SK-N-SH treated with all-trans-retinoic acid at 6 μM for 48 hours (cell line): ENCODE data around the gene MYLIP.

Source experiments
- ATAC-seq: fragments of 200-7000 bp; cut with Tn5 transposase; 3 replicates; pipeline ENCODE4 v1.9.1; 2020; ENCODE audit warnings: mild to moderate bottlenecking, moderate library complexity
- ARNTL ChIP-seq: fragments of 450-650 bp; formaldehyde crosslinking; IDR thresholded peaks from 2 replicates; pipeline ENCODE4 v1.5.0; 2020; ENCODE audit warnings: low read depth, mild to moderate bottlenecking, moderate library complexity, borderline replicate concordance
- BACH2 ChIP-seq: fragments of 250-450 bp; sonication (Bioruptor Pico); IDR thresholded peaks from 2 replicates; pipeline ENCODE4 v1.9.0; 2021; ENCODE audit warnings: mild to moderate bottlenecking, borderline replicate concordance
- CSDC2 ChIP-seq: fragments of 250-450 bp; sonication (Bioruptor Pico); IDR thresholded peaks from 2 replicates; pipeline ENCODE4 v1.5.0; 2020; ENCODE audit warnings: mild to moderate bottlenecking, moderate library complexity
- ESRRG ChIP-seq: fragments of 250-450 bp; sonication (Bioruptor Pico); IDR thresholded peaks from 2 replicates; pipeline ENCODE4 v1.6.1; 2021; ENCODE audit warnings: mild to moderate bottlenecking
- GLIS3 ChIP-seq: fragments of 250-450 bp; sonication (Bioruptor Pico); IDR thresholded peaks from 2 replicates; pipeline ENCODE4 v1.5.0; 2020; ENCODE audit warnings: mild to moderate bottlenecking, moderate library complexity
- OSR1 ChIP-seq: fragments of 250-450 bp; sonication (Bioruptor Pico); IDR thresholded peaks from 2 replicates; pipeline ENCODE4 v1.8.0; 2022; ENCODE audit warnings: moderate library complexity, mild to moderate bottlenecking, inconsistent platforms
- PPARA ChIP-seq: fragments of 250-450 bp; sonication (Bioruptor Pico); IDR thresholded peaks from 2 replicates; pipeline ENCODE4 v1.5.0; 2020; ENCODE audit warnings: mild to moderate bottlenecking, borderline replicate concordance
- RARB ChIP-seq: fragments of 250-450 bp; sonication (Bioruptor Pico); IDR thresholded peaks from 2 replicates; pipeline ENCODE4 v1.8.0; 2021; ENCODE audit warnings: mild to moderate bottlenecking, moderate library complexity
- SNAI2 ChIP-seq: fragments of 250-450 bp; sonication (Bioruptor Pico); IDR thresholded peaks from 2 replicates; pipeline ENCODE4 v1.5.0; 2020; ENCODE audit warnings: mild to moderate bottlenecking, moderate library complexity
- TOX ChIP-seq: fragments of 250-450 bp; sonication (Bioruptor Pico); IDR thresholded peaks from 2 replicates; pipeline ENCODE4 v1.8.0; 2021; ENCODE audit warnings: mild to moderate bottlenecking, moderate library complexity, borderline replicate concordance
- ZC3H10 ChIP-seq: fragments of 250-450 bp; sonication (Bioruptor Pico); IDR thresholded peaks from 2 replicates; pipeline ENCODE4 v1.5.1; 2021; ENCODE audit warnings: mild to moderate bottlenecking, moderate library complexity
- ZFP3 ChIP-seq: fragments of 250-450 bp; sonication (Bioruptor Pico); IDR thresholded peaks from 2 replicates; pipeline ENCODE4 v1.5.0; 2020; ENCODE audit warnings: mild to moderate bottlenecking, moderate library complexity
- ZFP30 ChIP-seq: fragments of 450-650 bp; formaldehyde crosslinking; IDR thresholded peaks from 2 replicates; pipeline ENCODE4 v1.5.0; 2022; ENCODE audit warnings: mild to moderate bottlenecking, moderate library complexity
- ZNF565 ChIP-seq: fragments of 450-650 bp; formaldehyde crosslinking; conservative IDR thresholded peaks from 2 replicates; pipeline ENCODE4 v1.5.0; 2020; ENCODE audit warnings: low read depth, mild to moderate bottlenecking, moderate library complexity
- ZNF70 ChIP-seq: fragments of 450-650 bp; formaldehyde crosslinking; IDR thresholded peaks from 2 replicates; pipeline ENCODE4 v1.5.0; 2020; ENCODE audit warnings: mild to moderate bottlenecking, moderate library complexity
- ZNF8 ChIP-seq: fragments of 450-650 bp; formaldehyde crosslinking; IDR thresholded peaks from 2 replicates; pipeline ENCODE4 v1.5.0; 2020; ENCODE audit warnings: mild to moderate bottlenecking, moderate library complexity
- TF ChIP-seq, protein P1 (sequence below): fragments of 250-450 bp; sonication (Bioruptor Pico); IDR thresholded peaks from 2 replicates; pipeline ENCODE4 v1.5.1; 2020; ENCODE audit warnings: low read depth, mild to moderate bottlenecking, moderate library complexity
- TF ChIP-seq, protein P2 (sequence below): fragments of 250-450 bp; sonication (Bioruptor Pico); IDR thresholded peaks from 2 replicates; pipeline ENCODE4 v1.5.1; 2021; ENCODE audit warnings: mild to moderate bottlenecking, moderate library complexity
- TF ChIP-seq, protein P3 (sequence below): fragments of 250-450 bp; sonication (Bioruptor Pico); IDR thresholded peaks from 2 replicates; pipeline ENCODE4 v1.8.0; 2021; ENCODE audit warnings: low read depth, mild to moderate bottlenecking, moderate library complexity, borderline replicate concordance
- TF ChIP-seq, protein P4 (sequence below): fragments of 250-450 bp; sonication (Bioruptor Pico); IDR thresholded peaks from 2 replicates; pipeline ENCODE4 v1.5.0; 2020; ENCODE audit warnings: mild to moderate bottlenecking, moderate library complexity
- TF ChIP-seq, protein P5 (sequence below): fragments of 250-450 bp; sonication (Bioruptor Pico); IDR thresholded peaks from 2 replicates; pipeline ENCODE4 v1.8.0; 2020; ENCODE audit warnings: mild to moderate bottlenecking, moderate library complexity, borderline replicate concordance

MYLIP gene

DNA sequence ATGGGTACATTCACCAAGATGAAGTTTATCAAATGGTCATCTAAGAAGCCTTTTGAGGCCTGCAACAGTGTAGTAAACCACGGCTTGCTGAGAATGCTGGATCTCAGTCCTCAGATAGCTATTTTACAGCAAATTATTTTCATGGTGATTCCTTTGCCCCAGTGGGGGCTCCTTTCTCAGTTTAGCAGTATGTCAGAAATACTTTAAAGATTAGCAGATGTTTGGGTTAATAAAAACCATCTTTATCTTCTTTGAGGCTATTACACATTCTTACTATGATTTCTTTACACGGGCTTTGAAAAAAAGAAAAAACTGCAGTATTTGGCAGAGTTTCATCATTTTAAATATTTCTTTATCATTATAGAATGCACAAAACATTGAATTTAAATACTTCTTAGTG lies 10.7 kb downstream of the MYLIP start:
- TF ChIP-seq, protein P1, sequence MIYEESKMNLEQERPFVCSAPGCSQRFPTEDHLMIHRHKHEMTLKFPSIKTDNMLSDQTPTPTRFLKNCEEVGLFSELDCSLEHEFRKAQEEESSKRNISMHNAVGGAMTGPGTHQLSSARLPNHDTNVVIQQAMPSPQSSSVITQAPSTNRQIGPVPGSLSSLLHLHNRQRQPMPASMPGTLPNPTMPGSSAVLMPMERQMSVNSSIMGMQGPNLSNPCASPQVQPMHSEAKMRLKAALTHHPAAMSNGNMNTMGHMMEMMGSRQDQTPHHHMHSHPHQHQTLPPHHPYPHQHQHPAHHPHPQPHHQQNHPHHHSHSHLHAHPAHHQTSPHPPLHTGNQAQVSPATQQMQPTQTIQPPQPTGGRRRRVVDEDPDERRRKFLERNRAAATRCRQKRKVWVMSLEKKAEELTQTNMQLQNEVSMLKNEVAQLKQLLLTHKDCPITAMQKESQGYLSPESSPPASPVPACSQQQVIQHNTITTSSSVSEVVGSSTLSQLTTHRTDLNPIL (CRISPR knock-in tag) = no peak
- TF ChIP-seq, protein P2, sequence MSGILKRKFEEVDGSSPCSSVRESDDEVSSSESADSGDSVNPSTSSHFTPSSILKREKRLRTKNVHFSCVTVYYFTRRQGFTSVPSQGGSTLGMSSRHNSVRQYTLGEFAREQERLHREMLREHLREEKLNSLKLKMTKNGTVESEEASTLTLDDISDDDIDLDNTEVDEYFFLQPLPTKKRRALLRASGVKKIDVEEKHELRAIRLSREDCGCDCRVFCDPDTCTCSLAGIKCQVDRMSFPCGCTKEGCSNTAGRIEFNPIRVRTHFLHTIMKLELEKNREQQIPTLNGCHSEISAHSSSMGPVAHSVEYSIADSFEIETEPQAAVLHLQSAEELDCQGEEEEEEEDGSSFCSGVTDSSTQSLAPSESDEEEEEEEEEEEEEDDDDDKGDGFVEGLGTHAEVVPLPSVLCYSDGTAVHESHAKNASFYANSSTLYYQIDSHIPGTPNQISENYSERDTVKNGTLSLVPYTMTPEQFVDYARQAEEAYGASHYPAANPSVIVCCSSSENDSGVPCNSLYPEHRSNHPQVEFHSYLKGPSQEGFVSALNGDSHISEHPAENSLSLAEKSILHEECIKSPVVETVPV (CRISPR knock-in tag) = no peak
- TF ChIP-seq ESRRG (CRISPR knock-in tag) (no peak), OSR1 (CRISPR knock-in tag) (no peak), RARB (CRISPR knock-in tag) (no peak), BACH2 (no peak), GLIS3 (CRISPR knock-in tag) (no peak), SNAI2 (no peak), ZNF565 (CRISPR knock-in tag) (no peak), ZNF70 (CRISPR knock-in tag) (no peak), CSDC2 (CRISPR knock-in tag) (no peak), ZNF8 (no peak), PPARA (CRISPR knock-in tag) (no peak), ZFP30 (CRISPR knock-in tag) (no peak), ZC3H10 (no peak), ZFP3 (CRISPR knock-in tag) (no peak), ARNTL (no peak)
- TF ChIP-seq, protein P3, sequence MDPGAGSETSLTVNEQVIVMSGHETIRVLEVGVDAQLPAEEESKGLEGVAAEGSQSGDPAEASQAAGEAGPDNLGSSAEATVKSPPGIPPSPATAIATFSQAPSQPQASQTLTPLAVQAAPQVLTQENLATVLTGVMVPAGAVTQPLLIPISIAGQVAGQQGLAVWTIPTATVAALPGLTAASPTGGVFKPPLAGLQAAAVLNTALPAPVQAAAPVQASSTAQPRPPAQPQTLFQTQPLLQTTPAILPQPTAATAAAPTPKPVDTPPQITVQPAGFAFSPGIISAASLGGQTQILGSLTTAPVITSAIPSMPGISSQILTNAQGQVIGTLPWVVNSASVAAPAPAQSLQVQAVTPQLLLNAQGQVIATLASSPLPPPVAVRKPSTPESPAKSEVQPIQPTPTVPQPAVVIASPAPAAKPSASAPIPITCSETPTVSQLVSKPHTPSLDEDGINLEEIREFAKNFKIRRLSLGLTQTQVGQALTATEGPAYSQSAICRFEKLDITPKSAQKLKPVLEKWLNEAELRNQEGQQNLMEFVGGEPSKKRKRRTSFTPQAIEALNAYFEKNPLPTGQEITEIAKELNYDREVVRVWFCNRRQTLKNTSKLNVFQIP (CRISPR knock-in tag) = no peak
- TF ChIP-seq, protein P4, sequence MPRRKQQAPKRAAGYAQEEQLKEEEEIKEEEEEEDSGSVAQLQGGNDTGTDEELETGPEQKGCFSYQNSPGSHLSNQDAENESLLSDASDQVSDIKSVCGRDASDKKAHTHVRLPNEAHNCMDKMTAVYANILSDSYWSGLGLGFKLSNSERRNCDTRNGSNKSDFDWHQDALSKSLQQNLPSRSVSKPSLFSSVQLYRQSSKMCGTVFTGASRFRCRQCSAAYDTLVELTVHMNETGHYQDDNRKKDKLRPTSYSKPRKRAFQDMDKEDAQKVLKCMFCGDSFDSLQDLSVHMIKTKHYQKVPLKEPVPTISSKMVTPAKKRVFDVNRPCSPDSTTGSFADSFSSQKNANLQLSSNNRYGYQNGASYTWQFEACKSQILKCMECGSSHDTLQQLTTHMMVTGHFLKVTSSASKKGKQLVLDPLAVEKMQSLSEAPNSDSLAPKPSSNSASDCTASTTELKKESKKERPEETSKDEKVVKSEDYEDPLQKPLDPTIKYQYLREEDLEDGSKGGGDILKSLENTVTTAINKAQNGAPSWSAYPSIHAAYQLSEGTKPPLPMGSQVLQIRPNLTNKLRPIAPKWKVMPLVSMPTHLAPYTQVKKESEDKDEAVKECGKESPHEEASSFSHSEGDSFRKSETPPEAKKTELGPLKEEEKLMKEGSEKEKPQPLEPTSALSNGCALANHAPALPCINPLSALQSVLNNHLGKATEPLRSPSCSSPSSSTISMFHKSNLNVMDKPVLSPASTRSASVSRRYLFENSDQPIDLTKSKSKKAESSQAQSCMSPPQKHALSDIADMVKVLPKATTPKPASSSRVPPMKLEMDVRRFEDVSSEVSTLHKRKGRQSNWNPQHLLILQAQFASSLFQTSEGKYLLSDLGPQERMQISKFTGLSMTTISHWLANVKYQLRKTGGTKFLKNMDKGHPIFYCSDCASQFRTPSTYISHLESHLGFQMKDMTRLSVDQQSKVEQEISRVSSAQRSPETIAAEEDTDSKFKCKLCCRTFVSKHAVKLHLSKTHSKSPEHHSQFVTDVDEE (CRISPR knock-in tag) = no peak
- TF ChIP-seq, protein P5, sequence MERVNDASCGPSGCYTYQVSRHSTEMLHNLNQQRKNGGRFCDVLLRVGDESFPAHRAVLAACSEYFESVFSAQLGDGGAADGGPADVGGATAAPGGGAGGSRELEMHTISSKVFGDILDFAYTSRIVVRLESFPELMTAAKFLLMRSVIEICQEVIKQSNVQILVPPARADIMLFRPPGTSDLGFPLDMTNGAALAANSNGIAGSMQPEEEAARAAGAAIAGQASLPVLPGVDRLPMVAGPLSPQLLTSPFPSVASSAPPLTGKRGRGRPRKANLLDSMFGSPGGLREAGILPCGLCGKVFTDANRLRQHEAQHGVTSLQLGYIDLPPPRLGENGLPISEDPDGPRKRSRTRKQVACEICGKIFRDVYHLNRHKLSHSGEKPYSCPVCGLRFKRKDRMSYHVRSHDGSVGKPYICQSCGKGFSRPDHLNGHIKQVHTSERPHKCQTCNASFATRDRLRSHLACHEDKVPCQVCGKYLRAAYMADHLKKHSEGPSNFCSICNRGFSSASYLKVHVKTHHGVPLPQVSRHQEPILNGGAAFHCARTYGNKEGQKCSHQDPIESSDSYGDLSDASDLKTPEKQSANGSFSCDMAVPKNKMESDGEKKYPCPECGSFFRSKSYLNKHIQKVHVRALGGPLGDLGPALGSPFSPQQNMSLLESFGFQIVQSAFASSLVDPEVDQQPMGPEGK (CRISPR knock-in tag) = no peak
- no peak for ATAC-seq

DNA sequence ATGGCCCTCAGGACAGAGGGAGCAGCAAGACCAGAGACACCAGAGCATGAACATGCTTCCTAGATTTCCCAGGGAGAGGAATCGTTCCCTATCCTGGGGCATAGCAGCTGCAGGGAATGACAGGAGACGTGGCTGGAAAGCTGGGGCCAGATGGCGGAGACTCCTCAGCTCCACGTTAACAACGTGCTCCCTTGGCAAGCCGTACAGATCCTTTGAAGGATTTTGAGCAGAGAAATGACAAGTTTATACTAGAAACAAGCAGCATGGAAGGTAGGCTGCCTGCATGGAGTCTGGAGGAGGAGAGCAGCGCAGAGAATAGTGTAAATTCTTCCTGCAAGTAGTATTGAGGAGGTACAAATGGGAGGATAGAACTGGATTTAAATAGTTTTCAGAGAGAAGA lies 11.7 kb downstream of the MYLIP start:
- no peak for ATAC-seq
- TF ChIP-seq OSR1 (CRISPR knock-in tag) (no peak), SNAI2 (no peak), BACH2 (no peak), ZC3H10 (no peak), ZFP30 (CRISPR knock-in tag) (no peak), ZNF70 (CRISPR knock-in tag) (no peak), TOX (no peak)
- TF ChIP-seq, protein P2 (CRISPR knock-in tag) = no peak
- TF ChIP-seq, protein P5 (CRISPR knock-in tag) = no peak
